Natural killer cell (primary cell): ENCODE measurements around the gene SNTN. TPM values are rescaled to one million over a fixed set of nuclear protein-coding genes. Genes with fewer than 3 reads are reported as not detected.

Experiments used
- ATAC-seq, 3 donors: fragments of 150-1000 bp in 2 of 3; fragments of 200-7000 bp in 1 of 3; cut with Tn5 transposase; 1 replicate in 1 of 3; 2 replicates in 2 of 3; pipeline ENCODE4 v1.10.0; 2021; ENCODE audit warnings: mild to moderate bottlenecking in 2 of 3, moderate library complexity in 2 of 3
- DNase-seq, 2 donors: peaks; one replicate each; pipeline versions ENCODE4 v3.0.0 to v3.0.0-alpha.2; 2013 to 2021; ENCODE audit warnings: mixed read lengths in 1 of 2
- H3K27ac ChIP-seq: one replicate; pipeline ENCODE4 v1.5.1; 2013; ENCODE audit warnings: mild to moderate bottlenecking, low read length
- H3K27me3 ChIP-seq: one replicate; pipeline ENCODE4 v1.6.1; 2013; ENCODE audit warnings: low read length; ENCODE audit not compliant: control insufficient read depth, insufficient read depth
- H3K36me3 ChIP-seq: one replicate; pipeline ENCODE4 v1.6.1; 2013; ENCODE audit warnings: low read length; ENCODE audit not compliant: control insufficient read depth, insufficient read depth
- H3K4me1 ChIP-seq: one replicate; pipeline ENCODE4 v1.6.1; 2013; ENCODE audit warnings: low read length; ENCODE audit not compliant: control insufficient read depth, insufficient read depth
- H3K4me3 ChIP-seq: one replicate; pipeline ENCODE4 v1.5.1; 2013; ENCODE audit warnings: low read length
- H3K9me3 ChIP-seq: one replicate; pipeline ENCODE4 v1.6.1; 2013; ENCODE audit warnings: low read length; ENCODE audit not compliant: control insufficient read depth, insufficient read depth
- H3K27ac Mint-ChIP-seq, 2 donors: one replicate each; pipeline ENCODE4 v1.8.0; 2022; ENCODE audit warnings: mild to moderate bottlenecking in 2 of 2, mixed read lengths in 2 of 2, moderate library complexity in 1 of 2
- H3K27me3 Mint-ChIP-seq, 2 donors: one replicate each; pipeline ENCODE4 v1.8.0; 2022; ENCODE audit warnings: low read depth in 2 of 2, mixed read lengths in 2 of 2
- H3K36me3 Mint-ChIP-seq: one replicate; pipeline ENCODE4 v1.8.0; 2022; ENCODE audit warnings: mixed read lengths
- H3K4me1 Mint-ChIP-seq, 2 donors: one replicate each; pipeline ENCODE4 v1.8.0; 2022; ENCODE audit warnings: mixed read lengths in 2 of 2
- H3K4me3 Mint-ChIP-seq: one replicate; pipeline ENCODE4 v1.8.0; 2022; ENCODE audit warnings: mild to moderate bottlenecking, moderate library complexity, mixed read lengths
- H3K9me3 Mint-ChIP-seq, 2 donors: one replicate each; pipeline ENCODE4 v1.8.0; 2022; ENCODE audit warnings: mixed read lengths in 2 of 2
- WGBS: methylation state at CpG from one replicate; pipeline ENCODE4 v1.1.7; 2013; ENCODE audit warnings: missing lambda C conversion rate; ENCODE audit not compliant: insufficient coverage; 5-methylcytosine and 5-hydroxymethylcytosine counted together
- intact Hi-C: fragments of 100-400 bp; cut with micrococcal nuclease; formaldehyde crosslinking; loops from one replicate; pipeline ENCODE4 v1.14.2; 2022
- total RNA-seq, 4 donors: library from RNA; stranded (reverse); fragments of 120-200 nt in 1 of 4; gene quantifications; one replicate each; pipeline versions ENCODE4 v1.2.3 to v1.2.4, GENCODE V29; 2013 to 2022
- TF ChIP-seq, protein P1 (sequence below): fragments of 200-600 bp; IDR thresholded peaks from one replicate; pipeline ENCODE4 v1.8.0; 2022; ENCODE audit warnings: antibody characterized with exemption

Gene SNTN
- total RNA-seq, 3 donors from 2014 or later (not counting 1 experiment from before 2014, with no cell fraction given) = not detected

GRCh38 chr3:63662011-63662410 lies 9.5 kb downstream of the SNTN start:
- no peak overlapping the region for H3K27ac Mint-ChIP-seq
- H3K4me3 Mint-ChIP-seq = no peak overlapping the region
- DNase-seq (no peak), ATAC-seq (no peak)
- Histone ChIP-seq H3K4me3 (no peak overlapping the region), H3K27me3 (no peaks in the 10 kb centered on the region), H3K4me1 (no peaks in the 10 kb centered on the region), H3K36me3 (no peaks in the 10 kb centered on the region), H3K9me3 (no peaks in the 10 kb centered on the region), H3K27ac (no peak overlapping the region)
- intact Hi-C loops = no loop called here
- H3K4me1 Mint-ChIP-seq = no peaks in the 10 kb centered on the region
- H3K36me3 Mint-ChIP-seq = no peaks in the 10 kb centered on the region
- H3K27me3 Mint-ChIP-seq = no peaks in the 10 kb centered on the region
- TF ChIP-seq, protein P1, sequence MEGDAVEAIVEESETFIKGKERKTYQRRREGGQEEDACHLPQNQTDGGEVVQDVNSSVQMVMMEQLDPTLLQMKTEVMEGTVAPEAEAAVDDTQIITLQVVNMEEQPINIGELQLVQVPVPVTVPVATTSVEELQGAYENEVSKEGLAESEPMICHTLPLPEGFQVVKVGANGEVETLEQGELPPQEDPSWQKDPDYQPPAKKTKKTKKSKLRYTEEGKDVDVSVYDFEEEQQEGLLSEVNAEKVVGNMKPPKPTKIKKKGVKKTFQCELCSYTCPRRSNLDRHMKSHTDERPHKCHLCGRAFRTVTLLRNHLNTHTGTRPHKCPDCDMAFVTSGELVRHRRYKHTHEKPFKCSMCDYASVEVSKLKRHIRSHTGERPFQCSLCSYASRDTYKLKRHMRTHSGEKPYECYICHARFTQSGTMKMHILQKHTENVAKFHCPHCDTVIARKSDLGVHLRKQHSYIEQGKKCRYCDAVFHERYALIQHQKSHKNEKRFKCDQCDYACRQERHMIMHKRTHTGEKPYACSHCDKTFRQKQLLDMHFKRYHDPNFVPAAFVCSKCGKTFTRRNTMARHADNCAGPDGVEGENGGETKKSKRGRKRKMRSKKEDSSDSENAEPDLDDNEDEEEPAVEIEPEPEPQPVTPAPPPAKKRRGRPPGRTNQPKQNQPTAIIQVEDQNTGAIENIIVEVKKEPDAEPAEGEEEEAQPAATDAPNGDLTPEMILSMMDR = no peak
- 85% methylated on average over 4 of the region's 4 CpGs for WGBS
- H3K9me3 Mint-ChIP-seq = no peaks in the 10 kb centered on the region

GRCh38 chr3:63662500-63662899 lies 10.0 kb downstream of the SNTN start:
- Mint-ChIP-seq H3K36me3 (no peaks in the 10 kb centered on the region), H3K27ac (no peak overlapping the region), H3K4me1 (no peaks in the 10 kb centered on the region), H3K4me3 (no peak overlapping the region), H3K27me3 (no peaks in the 10 kb centered on the region), H3K9me3 (no peaks in the 10 kb centered on the region)
- Histone ChIP-seq H3K36me3 (no peaks in the 10 kb centered on the region), H3K4me3 (no peak overlapping the region), H3K27ac (no peak overlapping the region), H3K9me3 (no peaks in the 10 kb centered on the region), H3K4me1 (no peaks in the 10 kb centered on the region), H3K27me3 (no peaks in the 10 kb centered on the region)
- no peak for DNase-seq
- intact Hi-C loops = no loop called here
- TF ChIP-seq, protein P1 = no peak
- ATAC-seq = no peak

- Histone ChIP-seq H3K27me3 (no peaks in the 10 kb centered on the region), H3K36me3 (no peaks in the 10 kb centered on the region), H3K9me3 (no peaks in the 10 kb centered on the region), H3K4me1 (no peaks in the 10 kb centered on the region), H3K27ac (no peak overlapping the region), H3K4me3 (no peak overlapping the region)
- intact Hi-C loops = no loop called here
- DNase-seq (no peak), ATAC-seq (no peak)
- Mint-ChIP-seq H3K4me1 (no peaks in the 10 kb centered on the region), H3K27me3 (no peaks in the 10 kb centered on the region), H3K27ac (no peak overlapping the region), H3K9me3 (peaks cover 4 to 7% of the 10 kb centered on the region in 2 donors), H3K4me3 (no peak overlapping the region), H3K36me3 (no peaks in the 10 kb centered on the region)
- TF ChIP-seq, protein P1 = no peak
- WGBS = 92% methylated on average over 7 of the region's 7 CpGs
Observed at GRCh38 chr3:63670544-63670943, 18.1 kb downstream of the SNTN start.

GRCh38 chr3:63673111-63673510 lies 20.6 kb downstream of the SNTN start:
- Histone ChIP-seq H3K4me1 (no peaks in the 10 kb centered on the region), H3K27me3 (no peaks in the 10 kb centered on the region), H3K9me3 (no peaks in the 10 kb centered on the region), H3K36me3 (no peaks in the 10 kb centered on the region), H3K4me3 (no peak overlapping the region), H3K27ac (no peak overlapping the region)
- DNase-seq = no peak
- peaks cover 4 to 7% of the 10 kb centered on the region in 2 donors for H3K9me3 Mint-ChIP-seq
- no peaks in the 10 kb centered on the region for H3K27me3 Mint-ChIP-seq
- 68% methylated on average over 2 of the region's 3 CpGs for WGBS
- ATAC-seq = no peak
- intact Hi-C loops = no loop called here
- H3K4me1 Mint-ChIP-seq = no peaks in the 10 kb centered on the region
- no peak overlapping the region for H3K27ac Mint-ChIP-seq
- H3K4me3 Mint-ChIP-seq = no peak overlapping the region
- H3K36me3 Mint-ChIP-seq = no peaks in the 10 kb centered on the region
- TF ChIP-seq, protein P1 = no peak
